Lower leg skin (tissue), 3 donors: ENCODE data around the gene EPB41L2.

Source experiments
- CTCF ChIP-seq, 3 donors: fragments of 450-650 bp; IDR thresholded peaks; one replicate each; pipeline ENCODE4 v1.5.1; 2016; ENCODE audit warnings: antibody characterized with exemption in 3 of 3, mild to moderate bottlenecking in 3 of 3, moderate library complexity in 2 of 3
- POLR2A ChIP-seq, 2 donors: fragments of 450-650 bp; IDR thresholded peaks; one replicate each; pipeline ENCODE4 v1.6.1; 2016 to 2017; ENCODE audit warnings: antibody characterized with exemption in 2 of 2, mild to moderate bottlenecking in 1 of 2, moderate library complexity in 1 of 2

GRCh38 chr6:130908958-130909357 is 154.1 kb downstream of the EPB41L2 start:
- TF ChIP-seq CTCF (IDR thresholded peaks at IDR 0.05) (no peak), POLR2A (IDR thresholded peaks at IDR 0.05) (no peak)
